ENCODE results near the gene GDPD2.

Gene GDPD2

DNA sequence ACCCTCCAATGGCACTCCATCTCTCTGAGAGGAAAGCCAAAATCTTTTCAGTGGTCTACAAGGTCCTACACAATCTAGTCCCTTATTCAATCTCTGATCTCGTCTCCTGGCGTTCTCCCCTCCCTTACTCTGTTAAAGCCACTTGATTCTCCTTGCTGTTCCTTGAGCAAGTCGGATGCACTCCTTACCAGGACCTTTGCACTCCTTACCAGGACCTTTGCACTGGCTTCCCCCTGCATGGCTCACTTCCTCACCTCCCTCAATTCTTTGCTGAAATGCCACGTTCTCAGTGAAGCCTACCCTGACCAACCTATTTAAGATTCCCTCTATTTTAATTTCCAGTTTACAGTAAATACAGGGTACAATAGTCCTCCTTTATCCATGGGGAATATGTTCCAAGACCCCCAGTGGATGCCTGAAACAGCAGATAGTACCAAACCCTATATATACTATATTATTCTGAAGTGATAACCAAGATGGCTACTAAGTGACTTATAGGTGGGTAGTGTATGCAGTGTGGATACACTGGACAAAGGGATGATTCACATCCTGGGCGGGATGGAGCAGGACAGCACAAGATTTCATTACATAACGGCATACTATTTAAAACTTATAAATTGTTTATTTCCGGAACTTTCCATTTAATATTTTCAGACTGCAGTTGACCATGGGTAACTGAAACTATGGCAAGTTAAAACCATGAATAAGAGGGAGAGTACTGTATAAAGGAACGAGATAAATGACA, 15.0 kb downstream of the GDPD2 start:
- DNase-seq (ENCODE audit: low read depth in 2 of 2) = no peak

DNA sequence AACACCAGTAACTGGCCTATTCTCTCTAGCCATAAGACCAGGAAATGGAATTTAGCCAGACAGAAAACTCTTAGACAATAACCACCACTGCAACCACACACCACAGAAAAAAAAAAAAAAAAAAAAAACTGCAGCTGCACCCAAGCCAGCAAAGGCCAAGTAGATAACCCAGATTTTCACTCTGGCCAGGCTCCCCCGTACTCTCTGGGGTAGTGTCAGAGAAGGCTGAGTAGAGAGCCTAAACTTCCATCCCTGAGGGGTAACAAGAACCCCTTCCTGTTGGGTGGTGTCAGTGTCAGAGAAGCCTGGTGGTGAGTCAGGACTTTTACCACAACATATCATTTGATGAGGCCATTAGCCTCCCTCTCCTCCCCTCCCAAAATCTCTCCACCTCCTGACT, 15.9 kb downstream of the GDPD2 start:
- no peak for DNase-seq (ENCODE audit: low read depth in 2 of 2)

DNA sequence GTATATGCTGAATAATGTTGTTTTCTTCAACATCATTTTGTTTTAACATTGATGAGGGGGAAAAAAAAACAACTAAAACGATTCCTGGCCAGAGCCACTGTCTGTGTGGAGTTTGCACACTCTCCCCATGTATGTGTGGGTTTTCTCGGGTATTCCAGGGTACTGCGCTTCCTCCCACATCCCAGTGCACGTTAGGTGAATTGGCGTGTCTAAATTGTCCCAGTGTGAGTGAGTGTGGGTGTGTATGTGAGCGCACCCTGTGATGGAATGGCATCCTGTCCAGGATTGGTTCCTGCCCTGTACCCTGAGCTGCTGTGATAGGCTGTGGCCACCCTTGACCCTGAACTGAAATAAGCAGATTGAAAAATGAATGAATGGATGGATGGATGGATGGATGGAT, 19.1 kb downstream of the GDPD2 start:
- no peak for DNase-seq (ENCODE audit: low read depth in 2 of 2)

DNA sequence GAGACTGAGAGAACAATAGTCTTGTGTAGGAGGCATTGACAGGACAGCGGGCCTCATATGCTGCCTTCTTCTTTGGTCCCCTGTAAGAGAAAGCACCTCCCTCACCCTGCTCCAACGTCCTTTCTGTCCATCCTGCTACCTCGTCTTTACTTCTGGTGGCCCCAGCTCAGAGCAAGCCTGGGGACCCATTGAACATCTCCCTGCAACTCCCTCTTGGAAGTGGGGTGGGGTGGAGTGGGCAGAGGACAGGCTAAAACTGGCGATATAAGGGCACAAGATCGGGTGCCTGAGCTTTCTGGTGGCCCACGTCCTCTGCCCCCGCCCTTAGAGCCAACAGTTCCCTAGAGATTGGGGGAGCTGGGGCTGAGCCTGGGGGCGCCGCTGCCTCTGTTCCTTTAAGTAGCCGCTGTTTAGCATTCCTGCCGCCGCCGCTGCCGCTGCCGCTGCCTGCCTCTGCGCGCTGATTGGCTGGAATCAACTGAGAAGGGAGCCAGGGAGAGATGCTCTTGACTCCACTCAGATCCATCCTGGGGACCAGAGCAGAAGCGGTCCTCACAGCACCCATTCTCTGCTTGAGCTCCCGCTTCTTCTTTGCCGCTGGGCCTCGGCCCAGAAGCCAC, 21.3 kb downstream of the GDPD2 start, which contains the start of gene DLG3:
DLG3 (plus strand) TSS at position 510 of the 620 bp plus-strand sequence. CDS start 367 bp downstream, outside the sequence.
- no peak for DNase-seq (ENCODE audit: low read depth in 2 of 2)

DNA sequence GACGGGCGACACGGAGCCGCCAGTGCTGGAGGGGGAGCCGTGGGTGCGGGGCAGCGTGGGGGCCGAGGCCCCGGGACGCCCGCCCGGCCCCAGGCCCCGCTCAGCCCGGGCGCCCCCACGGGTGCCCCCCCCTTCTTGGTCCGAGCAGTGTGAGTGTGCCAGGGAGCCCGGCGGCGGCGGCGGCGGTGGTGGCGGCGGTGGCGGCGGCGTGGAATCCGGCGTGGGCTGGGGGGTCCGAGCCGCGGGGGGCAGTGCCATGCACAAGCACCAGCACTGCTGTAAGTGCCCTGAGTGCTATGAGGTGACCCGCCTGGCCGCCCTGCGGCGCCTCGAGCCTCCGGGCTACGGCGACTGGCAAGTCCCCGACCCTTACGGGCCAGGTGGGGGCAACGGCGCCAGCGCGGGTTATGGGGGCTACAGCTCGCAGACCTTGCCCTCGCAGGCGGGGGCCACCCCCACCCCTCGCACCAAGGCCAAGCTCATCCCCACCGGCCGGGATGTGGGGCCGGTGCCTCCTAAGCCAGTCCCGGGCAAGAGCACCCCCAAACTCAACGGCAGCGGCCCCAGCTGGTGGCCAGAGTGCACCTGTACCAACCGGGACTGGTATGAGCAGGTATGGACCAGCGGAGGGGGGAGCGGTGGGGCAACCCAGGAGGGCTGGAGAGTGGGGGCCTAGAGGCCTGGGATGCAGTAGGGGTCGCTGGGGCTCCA, 22.0 kb downstream of the GDPD2 start:
- no peak for DNase-seq (ENCODE audit: low read depth in 2 of 2)

DNA sequence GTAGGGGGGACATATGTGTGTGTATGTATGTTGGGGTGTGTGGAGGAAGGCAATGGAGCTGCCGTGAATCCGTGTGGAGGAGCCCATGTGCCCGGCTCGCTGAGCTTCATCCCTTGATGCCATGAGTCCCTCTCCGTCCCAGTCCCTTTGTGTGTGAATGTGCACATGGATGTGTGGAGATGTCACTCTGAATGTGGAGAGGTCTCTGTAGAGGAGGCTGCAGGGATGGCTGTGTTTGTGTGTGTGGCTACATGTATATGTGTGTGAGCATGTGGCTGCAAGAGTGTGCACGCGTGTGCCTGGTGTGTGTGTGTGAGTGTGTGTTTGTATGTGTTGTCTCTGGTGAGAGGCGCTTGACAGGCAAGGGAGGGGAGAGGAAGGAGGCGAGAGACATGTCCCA, 22.8 kb downstream of the GDPD2 start:
- DNase-seq (ENCODE audit: low read depth in 2 of 2) = no peak

DNA sequence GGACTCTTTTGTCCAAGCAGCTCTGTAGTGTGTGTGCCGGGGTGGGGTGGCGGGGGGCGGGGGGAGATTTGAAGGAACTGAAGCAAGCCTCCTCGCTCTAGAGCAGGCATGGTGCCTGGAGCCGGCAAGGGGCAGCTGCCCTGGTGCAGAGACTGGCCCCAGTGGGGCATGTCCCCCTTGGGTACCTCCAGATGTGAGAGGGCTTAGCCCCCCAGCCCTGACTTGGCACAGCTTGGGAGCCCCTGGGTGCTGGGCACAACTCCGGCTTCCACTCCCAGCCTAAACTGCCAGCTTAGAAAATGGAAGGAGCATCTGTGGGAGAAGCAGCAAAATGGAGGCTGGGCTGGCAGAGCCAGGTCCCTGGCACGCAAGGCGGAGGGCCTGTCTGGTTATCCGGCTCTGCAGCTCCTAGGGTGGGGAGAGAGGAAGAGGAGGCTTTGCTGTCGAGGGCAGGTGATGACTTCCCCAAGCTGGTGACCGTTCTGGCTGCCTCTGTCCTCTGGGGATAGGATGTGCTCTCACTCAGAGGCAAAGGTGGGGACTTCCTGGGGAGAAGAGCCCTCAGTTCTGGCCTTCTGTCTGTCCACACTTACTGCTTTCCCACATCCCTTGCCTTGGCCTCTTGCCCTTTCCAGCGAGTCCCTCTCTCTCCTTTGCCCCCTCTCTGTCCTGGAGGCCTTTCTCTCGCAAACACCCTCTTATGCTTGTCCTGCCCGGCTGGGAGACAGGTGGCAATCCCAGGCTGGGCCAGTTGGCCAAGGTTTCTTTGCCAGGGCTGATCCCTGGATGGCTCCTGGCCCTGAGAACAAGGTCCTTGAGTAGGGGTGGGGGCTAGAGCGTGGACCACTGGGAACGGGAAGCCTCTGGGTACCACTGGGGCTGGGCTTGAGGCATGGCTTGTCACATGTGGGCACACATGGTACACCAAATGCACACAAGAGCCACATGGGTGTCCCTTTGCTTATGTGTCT, 23.6 kb downstream of the GDPD2 start:
- no peak for DNase-seq (ENCODE audit: low read depth in 2 of 2)

DNA sequence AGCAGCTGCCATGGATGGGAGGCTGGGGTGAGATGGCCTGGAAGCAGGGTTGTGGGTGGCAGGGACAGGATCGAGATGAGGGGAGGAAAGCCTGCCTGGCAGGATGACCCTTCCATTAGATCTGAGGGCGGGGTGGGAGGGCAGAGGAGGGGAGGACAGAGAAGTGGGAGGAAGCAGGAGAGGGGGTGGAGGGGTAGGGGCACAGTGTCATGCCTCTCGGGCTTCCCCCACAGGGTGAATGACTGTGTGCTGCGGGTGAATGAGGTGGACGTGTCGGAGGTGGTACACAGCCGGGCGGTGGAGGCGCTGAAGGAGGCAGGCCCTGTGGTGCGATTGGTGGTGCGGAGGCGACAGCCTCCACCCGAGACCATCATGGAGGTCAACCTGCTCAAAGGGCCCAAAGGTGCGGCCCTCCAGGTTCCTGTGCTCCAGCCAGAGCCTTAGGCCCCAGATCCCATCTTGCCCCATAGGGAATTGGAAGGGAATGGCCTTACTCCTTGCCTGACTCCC, 26.4 kb downstream of the GDPD2 start:
- no peak for DNase-seq (ENCODE audit: low read depth in 2 of 2)

DNA sequence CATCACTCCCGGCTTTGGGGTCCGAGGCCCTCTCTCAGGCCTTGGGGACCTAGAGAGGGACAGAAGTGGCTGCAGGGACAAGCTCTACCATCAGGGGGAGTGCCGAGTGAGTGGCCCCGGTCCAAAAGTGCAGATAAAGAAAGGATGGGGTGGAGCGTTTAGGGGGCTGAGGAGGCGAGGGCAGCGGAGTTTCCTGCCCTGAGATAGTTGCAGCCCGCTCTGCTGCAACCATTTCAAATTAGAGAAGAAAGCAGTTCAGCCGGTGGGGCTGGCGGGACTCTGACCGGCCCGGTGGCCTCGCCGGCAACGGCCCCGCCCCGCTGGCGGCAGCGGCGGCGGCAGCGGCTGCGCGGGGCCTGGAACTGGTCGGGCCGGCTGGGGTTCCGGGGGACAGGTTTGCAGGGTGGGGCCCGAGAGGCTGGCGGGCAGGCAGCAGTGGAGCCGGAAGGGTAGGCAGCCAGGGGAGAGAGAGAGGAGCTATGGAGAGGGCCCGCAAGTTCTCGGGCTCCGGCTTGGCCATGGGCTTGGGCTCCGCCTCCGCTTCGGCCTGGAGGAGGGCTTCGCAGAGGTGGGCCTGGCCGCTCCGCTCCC, 29.1 kb downstream of the GDPD2 start:
- DNase-seq (ENCODE audit: low read depth in 2 of 2) = no peak

DNA sequence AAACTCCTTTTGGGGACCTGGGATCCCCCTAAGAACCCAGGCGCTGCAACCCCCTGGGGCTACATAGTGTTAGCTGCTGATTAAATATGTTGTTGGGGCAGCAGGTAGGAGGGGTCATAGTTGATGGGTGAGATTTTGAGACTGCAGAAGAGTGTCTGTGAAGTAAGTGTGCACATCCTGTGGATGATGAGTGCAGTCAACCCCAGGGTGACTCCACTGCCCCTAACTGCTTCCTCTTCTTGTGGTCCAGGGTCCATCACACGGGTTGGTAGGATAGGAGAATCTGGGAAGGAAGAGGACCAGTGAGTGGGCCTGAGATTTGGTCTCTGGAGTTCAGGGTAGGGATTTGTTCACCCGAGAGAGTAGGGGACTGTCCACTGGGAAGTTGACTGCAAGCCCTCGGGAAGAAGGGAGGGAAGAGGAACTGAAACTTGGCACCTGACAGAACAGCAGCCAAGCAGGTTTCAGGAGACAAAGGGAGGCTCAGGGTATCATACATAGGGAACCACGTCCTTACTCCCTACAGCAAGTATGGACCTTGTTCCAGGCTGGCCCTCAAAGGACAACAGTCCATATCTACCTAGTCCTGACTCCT, 30.0 kb downstream of the GDPD2 start:
- no peak for DNase-seq (ENCODE audit: low read depth in 2 of 2)

DNA sequence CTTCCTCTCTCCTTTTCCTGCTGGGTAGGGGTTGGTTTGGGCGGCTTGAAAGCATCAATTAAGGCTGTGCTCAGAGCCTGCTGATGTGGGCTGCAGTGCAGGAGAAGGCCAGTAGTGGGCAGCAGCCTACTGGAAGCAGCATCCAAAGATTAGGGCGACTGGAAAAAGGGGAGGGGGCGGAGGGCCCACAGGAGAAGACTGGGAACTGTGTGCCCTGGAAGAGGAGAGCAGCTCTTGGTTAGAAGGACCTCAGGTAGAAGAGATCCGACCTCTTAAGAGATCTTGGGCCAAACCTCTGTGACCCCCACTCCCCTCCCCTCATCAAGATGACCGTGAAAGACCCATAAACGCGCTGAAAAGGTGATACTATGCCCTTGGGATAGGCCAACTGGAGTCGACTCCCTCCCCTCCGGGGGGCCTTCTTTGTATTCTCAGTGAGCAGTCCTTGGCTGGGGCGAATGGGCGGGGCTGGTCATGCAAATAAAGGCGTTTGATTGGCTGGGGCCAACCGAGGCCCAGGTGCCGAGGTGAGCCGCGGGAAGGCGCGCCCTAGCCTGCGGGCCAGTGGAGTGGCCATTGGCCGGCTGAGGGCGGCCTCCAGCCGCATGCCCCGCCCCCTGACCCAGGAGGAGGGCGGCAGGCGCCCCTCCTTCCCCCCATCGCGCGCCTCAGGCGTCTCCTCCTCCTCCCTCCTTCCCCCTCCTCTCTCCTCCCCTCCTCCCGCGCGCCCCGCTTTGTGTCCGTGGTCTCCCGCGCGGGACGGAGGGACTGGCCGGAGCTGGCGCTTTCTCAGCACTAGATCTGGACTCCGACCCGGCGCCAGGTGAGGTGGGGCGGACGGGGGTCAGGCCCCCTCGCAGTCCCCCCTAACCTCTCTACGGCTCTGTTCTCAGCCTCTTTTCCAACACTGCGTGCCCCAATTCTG, 31.6 kb downstream of the GDPD2 start:
- no peak for DNase-seq (ENCODE audit: low read depth in 2 of 2)

DNA sequence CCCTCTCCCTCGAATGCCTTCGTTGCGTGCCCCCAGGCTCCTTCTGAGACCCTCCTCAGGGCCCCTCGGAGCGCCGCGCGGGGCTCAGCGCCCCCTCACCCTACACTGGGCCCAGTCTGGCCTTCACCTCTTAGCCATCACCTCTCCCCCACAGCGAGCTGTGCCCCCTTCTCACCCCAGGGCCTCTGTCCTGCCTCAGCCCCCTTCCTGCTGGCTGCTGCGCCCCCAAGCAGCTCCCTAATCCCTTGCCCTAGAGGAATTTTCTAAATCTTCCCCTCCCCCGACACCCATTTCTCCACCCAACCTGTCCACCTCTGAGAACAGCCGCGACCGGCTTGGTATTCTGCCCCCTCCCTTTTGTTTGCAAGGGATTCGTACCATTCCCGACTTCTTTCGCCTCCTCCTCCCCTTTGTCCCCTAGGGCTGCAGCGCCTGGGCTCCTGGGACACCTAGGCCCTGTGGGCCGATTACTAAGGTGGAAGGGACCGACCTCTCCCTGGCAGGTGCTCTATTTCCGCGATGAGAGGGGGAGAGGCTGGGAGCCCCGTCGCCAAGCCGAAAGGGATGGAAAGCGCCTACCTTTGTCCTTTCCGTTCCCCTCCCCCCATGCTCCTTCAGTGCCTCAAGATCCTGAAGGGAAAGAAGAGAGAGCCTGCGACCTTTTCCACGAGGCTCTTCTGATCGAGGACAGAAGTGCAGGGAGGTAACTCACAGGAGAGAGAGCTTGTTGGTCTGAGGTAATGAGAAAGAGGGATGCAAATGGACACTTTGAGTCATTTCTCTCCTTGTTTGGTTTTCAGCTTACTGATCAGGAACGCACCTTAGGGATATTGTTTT, 32.5 kb downstream of the GDPD2 start:
- DNase-seq (ENCODE audit: low read depth in 2 of 2) = no peak

DNA sequence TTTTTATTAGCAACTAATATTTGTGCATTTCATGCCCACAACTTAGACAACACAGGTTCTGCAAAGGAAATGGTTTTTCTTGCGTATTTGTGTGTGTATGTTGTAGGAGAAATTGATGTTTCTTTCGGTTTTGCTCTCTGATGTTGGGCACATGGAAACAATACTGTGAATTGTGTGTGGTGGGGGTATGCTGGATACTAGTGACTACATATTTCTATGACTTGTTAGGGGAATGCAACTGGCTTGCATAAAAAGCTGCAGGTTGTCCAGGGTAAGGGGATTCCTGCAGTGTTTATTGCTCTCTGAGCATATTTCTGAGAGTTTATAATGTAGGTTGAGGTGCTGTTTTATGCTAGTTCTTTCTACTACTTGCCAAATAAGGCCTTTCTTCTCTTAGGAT, 33.1 kb downstream of the GDPD2 start:
- no peak for DNase-seq (ENCODE audit: low read depth in 2 of 2)

DNA sequence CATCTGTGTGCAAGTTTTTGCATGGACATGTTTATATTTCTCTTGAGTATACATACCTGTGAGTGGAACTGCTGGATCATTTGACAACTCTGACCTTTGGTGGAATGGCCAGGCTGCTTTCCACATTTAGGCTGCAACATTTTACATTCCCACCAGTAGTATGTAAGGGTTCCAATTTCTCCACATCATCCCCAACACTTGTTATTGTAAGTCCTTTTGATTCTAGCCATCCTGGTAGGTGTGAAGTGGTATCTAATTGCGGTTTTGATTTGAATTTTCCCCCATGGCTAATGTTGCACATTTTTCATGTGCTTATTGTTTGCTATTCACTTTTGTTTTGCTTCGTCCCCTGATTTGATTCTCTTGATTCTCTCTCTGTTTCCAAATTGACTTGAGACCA, 37.9 kb downstream of the GDPD2 start:
- no peak for DNase-seq (ENCODE audit: low read depth in 2 of 2)

DNA sequence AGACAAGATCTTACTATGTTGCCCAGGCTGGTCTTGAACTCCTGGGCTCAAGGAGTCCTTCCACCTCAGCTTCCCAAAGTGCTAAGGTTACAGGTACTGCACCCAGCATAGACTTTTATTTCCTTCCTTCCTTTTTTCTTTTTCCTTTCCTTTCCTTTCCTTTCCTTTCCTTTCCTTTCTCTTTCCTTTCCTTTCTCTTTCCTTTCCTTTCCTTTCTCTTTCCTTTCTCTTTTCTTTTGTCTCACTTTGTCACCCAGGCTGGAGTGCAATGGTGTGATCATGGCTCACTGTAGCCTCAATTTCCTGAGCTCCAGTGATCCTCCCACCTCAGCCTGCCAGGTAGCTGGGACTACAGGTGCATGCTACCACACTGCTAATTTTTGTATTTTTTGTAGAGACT, 40.9 kb downstream of the GDPD2 start:
- no peak for DNase-seq (ENCODE audit: low read depth in 2 of 2)

DNA sequence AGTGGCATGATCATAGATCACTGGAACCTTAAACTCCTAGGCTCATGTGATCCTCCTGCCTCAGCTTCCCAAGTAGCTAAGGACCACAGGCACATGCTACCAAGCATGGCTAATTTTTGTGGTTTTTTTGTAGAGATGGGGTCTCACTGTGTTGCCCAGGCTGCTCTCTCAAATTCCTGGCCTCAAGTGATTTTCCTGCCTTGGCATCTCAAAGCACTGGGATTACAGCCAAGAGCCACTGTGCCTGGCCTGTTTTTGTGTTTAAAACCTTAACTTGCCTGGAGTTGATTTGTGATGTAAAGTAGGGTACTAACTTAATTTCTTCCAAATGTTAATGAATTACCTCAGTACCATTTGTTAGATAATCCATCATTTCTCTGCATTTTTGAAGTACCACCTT, 43.9 kb downstream of the GDPD2 start:
- DNase-seq (ENCODE audit: low read depth in 2 of 2) = no peak

DNA sequence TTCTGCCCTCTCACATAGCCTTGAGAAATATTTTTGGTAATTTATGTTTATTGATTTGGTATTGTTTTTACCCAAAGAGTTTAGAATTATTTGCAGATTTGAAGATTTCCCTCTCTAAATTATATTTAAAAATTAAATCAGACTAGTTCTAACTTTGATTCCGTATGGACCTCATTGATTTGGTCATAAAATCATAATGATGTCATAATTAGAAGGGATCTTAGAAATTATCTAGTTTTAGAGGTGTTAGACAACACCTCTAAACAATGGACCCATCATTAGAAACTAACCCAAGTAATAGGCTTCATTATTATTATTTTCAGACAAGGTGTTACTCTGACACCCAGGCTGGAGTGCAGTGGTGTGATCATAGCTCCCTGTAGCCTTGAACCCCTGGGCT, 45.6 kb downstream of the GDPD2 start:
- no peak for DNase-seq (ENCODE audit: low read depth in 2 of 2)

DNA sequence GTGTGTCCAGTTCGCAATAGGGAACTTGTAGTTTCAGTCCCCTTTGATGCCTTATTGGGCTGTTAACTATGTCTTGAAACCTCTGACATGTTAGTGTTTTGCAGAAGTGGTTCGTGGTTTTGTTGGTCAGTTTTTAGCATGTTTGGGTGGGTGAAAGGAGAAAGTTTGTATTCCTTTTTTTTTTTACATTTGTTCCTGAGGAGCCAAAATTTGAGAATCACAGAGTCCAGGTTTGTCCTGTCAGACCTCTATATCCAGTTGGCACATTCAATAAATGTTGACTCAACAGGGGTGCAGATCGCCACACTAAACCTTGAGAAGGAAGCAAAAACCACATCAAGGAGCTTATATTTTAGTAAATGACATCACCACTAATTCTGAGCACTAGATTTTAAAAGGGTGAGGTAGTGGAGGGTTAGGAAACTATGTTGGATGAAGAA, 47.8 kb downstream of the GDPD2 start:
- DNase-seq (ENCODE audit: low read depth in 2 of 2) = no peak
